Measurements from ENCODE around the gene PERM1. TPM values are rescaled to one million over a fixed set of nuclear protein-coding genes. Genes with fewer than 3 reads are reported as not detected.
A peak's percentile ranks its signal among the peaks of the same experiment; 100 is the strongest.

The PERM1 gene
- total and polyA plus RNA-seq, 2 of the 13 experiments (the other 11 are each of a cell fraction or from before 2014, with no cell fraction given), result 0.04 to 0.29 TPM

DNA sequence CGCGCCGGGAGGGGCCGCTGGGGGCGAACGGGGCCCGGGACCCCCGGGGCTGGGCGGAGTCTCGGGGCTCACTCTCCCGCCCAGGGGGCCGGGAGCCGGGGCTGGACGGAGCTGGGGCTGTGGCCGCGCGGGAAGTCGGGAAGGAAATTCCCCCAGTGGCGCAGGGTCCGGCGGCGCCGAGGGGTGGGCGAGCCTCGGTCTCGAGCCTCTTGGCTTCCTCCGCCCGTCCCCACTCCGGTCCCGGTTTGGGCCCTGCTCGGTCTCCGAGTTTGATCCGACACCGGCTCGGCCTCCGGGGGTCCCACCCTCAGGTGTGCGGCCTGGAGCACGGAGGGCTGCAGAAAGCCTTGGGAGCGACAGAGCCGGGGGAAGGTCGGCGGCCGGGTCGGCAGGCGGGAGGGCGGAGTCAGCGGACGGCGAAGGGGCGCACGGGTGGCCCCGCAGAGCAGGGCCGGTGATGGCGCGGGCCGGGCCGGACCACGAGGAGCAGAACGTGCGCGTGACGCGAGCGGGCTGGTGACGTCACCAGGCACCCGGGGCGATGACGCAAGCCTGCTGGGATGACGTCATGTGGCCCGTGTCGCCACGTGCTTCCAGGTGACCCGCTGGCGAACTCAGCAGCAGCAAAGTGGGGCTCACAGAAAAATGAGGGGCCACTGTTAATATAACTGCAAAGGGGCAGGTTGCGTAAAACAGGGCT, 18.6 kb upstream of the PERM1 start (continued):
- TF ChIP-seq, protein P1, sequence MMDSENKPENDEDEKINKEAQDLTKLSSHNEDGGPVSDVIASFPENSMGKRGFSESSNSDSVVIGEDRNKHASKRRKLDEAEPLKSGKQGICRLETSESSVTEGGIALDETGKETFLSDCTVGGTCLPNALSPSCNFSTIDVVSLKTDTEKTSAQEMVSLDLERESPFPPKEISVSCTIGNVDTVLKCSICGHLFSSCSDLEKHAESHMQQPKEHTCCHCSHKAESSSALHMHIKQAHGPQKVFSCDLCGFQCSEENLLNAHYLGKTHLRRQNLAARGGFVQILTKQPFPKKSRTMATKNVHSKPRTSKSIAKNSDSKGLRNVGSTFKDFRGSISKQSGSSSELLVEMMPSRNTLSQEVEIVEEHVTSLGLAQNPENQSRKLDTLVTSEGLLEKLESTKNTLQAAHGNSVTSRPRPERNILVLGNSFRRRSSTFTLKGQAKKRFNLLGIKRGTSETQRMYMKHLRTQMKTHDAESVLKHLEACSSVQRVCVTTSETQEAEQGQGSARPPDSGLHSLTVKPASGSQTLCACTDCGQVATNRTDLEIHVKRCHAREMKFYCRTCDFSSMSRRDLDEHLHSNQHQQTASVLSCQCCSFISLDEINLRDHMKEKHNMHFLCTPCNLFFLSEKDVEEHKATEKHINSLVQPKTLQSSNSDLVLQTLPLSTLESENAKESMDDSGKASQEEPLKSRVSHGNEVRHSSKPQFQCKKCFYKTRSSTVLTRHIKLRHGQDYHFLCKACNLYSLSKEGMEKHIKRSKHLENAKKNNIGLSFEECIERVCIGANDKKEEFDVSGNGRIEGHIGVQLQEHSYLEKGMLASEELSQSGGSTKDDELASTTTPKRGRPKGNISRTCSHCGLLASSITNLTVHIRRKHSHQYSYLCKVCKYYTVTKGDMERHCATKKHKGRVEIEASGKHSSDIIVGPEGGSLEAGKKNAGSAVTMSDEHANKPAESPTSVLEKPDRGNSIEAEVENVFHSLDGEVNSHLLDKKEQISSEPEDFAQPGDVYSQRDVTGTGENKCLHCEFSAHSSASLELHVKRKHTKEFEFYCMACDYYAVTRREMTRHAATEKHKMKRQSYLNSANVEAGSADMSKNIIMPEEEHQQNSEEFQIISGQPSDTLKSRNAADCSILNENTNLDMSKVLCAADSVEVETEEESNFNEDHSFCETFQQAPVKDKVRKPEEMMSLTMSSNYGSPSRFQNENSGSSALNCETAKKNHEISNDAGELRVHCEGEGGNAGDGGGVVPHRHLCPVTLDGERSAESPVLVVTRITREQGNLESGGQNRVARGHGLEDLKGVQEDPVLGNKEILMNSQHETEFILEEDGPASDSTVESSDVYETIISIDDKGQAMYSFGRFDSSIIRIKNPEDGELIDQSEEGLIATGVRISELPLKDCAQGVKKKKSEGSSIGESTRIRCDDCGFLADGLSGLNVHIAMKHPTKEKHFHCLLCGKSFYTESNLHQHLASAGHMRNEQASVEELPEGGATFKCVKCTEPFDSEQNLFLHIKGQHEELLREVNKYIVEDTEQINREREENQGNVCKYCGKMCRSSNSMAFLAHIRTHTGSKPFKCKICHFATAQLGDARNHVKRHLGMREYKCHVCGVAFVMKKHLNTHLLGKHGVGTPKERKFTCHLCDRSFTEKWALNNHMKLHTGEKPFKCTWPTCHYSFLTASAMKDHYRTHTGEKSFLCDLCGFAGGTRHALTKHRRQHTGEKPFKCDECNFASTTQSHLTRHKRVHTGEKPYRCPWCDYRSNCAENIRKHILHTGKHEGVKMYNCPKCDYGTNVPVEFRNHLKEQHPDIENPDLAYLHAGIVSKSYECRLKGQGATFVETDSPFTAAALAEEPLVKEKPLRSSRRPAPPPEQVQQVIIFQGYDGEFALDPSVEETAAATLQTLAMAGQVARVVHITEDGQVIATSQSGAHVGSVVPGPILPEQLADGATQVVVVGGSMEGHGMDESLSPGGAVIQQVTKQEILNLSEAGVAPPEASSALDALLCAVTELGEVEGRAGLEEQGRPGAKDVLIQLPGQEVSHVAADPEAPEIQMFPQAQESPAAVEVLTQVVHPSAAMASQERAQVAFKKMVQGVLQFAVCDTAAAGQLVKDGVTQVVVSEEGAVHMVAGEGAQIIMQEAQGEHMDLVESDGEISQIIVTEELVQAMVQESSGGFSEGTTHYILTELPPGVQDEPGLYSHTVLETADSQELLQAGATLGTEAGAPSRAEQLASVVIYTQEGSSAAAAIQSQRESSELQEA (CRISPR knock-in tag; IDR thresholded peaks at IDR 0.05; ENCODE audit: not compliant biosample characterization), result peak; percentile 23
- TF ChIP-seq PAF1 (CRISPR knock-in tag; IDR thresholded peaks at IDR 0.05), result no peak
- TF ChIP-seq, protein P2, sequence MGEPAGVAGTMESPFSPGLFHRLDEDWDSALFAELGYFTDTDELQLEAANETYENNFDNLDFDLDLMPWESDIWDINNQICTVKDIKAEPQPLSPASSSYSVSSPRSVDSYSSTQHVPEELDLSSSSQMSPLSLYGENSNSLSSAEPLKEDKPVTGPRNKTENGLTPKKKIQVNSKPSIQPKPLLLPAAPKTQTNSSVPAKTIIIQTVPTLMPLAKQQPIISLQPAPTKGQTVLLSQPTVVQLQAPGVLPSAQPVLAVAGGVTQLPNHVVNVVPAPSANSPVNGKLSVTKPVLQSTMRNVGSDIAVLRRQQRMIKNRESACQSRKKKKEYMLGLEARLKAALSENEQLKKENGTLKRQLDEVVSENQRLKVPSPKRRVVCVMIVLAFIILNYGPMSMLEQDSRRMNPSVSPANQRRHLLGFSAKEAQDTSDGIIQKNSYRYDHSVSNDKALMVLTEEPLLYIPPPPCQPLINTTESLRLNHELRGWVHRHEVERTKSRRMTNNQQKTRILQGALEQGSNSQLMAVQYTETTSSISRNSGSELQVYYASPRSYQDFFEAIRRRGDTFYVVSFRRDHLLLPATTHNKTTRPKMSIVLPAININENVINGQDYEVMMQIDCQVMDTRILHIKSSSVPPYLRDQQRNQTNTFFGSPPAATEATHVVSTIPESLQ (CRISPR knock-in tag; conservative IDR thresholded peaks at IDR 0.05), result 0 out of 2 replicates have a peak, but pooled peaks have one; percentile 54
- TF ChIP-seq JUND (CRISPR knock-in tag; IDR thresholded peaks at IDR 0.05), result peak; percentile 98
- TF ChIP-seq ZBTB20 (CRISPR knock-in tag; IDR thresholded peaks at IDR 0.05; ENCODE audit: borderline replicate concordance, low read depth), result no peak
- TF ChIP-seq ZNF781 (CRISPR knock-in tag; IDR thresholded peaks at IDR 0.05; ENCODE audit: borderline replicate concordance, not compliant biosample characterization), result no peak
- TF ChIP-seq FOXP1 (IDR thresholded peaks at IDR 0.05), result no peak
- TF ChIP-seq FOXP1 (CRISPR knock-in tag; IDR thresholded peaks at IDR 0.05), result no peak
- TF ChIP-seq CC2D1A (CRISPR knock-in tag; IDR thresholded peaks at IDR 0.05), result no peak
- no peak for TF ChIP-seq ZNF382 (CRISPR knock-in tag; IDR thresholded peaks at IDR 0.05; ENCODE audit: borderline replicate concordance)
- no peak for TF ChIP-seq ZNF292 (CRISPR knock-in tag; IDR thresholded peaks at IDR 0.05; ENCODE audit: borderline replicate concordance, low read depth)
- TF ChIP-seq NFIB (CRISPR knock-in tag; IDR thresholded peaks at IDR 0.05; ENCODE audit: borderline replicate concordance), result no peak
- TF ChIP-seq ZNF367 (CRISPR knock-in tag; IDR thresholded peaks at IDR 0.05; ENCODE audit: borderline replicate concordance), result peak; percentile 67; the same call in 1 of the 2 replicates
- TF ChIP-seq TOPORS (CRISPR knock-in tag; IDR thresholded peaks at IDR 0.05), result peak; percentile 30; the same call in 1 of the 2 replicates
- TF ChIP-seq RFX5 (IDR thresholded peaks at IDR 0.05; ENCODE audit: low read depth, low read length), result peak; percentile 79
- TF ChIP-seq ETV6 (CRISPR knock-in tag; conservative IDR thresholded peaks at IDR 0.05), result 0 out of 2 replicates have a peak, but pooled peaks have one; percentile 62
- TF ChIP-seq ZNF282 (IDR thresholded peaks at IDR 0.05; ENCODE audit: partially characterized antibody), result no peak
- TF ChIP-seq NFE2L2 (IDR thresholded peaks at IDR 0.05; ENCODE audit: low read length), result no peak
- TF ChIP-seq, protein P3, sequence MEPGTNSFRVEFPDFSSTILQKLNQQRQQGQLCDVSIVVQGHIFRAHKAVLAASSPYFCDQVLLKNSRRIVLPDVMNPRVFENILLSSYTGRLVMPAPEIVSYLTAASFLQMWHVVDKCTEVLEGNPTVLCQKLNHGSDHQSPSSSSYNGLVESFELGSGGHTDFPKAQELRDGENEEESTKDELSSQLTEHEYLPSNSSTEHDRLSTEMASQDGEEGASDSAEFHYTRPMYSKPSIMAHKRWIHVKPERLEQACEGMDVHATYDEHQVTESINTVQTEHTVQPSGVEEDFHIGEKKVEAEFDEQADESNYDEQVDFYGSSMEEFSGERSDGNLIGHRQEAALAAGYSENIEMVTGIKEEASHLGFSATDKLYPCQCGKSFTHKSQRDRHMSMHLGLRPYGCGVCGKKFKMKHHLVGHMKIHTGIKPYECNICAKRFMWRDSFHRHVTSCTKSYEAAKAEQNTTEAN (CRISPR knock-in tag; conservative IDR thresholded peaks at IDR 0.05), result peak; percentile 34
- TF ChIP-seq ZKSCAN1 (IDR thresholded peaks at IDR 0.05; ENCODE audit: low read length), result no peak
